Measurements from ENCODE around the gene IREB2.

Gene IREB2

DNA sequence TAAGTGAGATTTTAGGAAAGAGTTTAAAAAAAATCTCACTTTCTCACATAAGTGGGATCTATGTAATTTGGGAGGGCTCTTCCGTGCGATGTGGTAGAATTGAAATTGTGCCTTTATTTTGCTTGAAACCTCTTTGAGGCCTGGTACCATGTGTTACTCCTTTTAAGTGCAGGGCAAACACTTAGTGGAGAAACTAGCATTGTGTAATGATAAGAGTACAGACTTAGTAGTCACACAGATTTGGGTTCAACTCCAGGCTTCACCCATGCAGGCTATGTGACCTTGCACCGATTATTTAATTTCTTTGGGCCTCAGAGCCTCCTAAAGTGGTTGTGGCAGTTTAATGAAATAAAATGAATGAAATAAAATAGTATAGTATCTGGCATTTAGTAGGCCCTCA is 104.6 kb downstream of the IREB2 start:
- DNase-seq (ENCODE audit: low spot score) = no peak

DNA sequence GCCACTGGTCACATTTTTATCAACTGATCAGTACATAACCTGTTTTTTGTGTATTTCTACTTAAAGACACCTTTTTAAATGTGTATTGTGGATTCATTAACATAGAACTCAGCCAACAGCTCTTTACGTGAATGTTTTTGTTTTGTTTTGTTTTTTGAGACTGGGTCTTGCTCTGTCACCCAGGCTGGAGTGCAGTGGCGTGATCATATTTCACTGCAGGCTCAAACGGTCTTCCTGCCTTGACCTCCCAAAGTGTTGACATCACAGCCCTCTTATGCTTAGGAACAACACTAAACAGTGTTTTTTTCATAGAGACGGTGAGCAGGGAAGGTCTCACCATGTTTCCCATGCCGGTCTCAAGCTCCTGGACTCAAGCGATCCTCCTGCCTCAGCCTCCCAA is 112.2 kb downstream of the IREB2 start:
- DNase-seq (ENCODE audit: low spot score) = no peak

DNA sequence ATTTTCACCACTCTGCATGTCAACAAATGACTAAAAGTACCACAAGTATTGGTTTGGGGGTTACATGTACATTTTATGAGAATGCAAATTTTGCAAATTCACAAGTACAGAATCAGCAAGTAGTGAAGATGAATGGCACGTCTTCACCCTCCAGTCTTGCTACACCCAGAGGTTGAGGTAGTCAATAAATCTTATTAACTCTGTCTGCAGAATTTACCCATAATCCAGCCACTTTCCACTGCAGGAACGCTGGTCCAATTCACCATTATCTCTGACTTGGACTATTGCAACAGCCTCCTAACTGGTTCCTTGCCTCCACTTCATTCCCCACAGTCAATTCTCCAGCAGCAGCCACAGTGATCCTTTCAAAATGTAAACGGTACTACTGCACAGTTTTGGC is 112.8 kb downstream of the IREB2 start:
- no peak for DNase-seq (ENCODE audit: low spot score)

Data from hepatic stellate cell (primary cell).